ENCODE measurements around the gene OPA3. TPM values are rescaled to one million over a fixed set of nuclear protein-coding genes. Genes with fewer than 3 reads are reported as not detected.

Gene OPA3
- total and polyA plus RNA-seq, 2 donors from 2014 or later: 8.1 to 19.1 TPM

DNA sequence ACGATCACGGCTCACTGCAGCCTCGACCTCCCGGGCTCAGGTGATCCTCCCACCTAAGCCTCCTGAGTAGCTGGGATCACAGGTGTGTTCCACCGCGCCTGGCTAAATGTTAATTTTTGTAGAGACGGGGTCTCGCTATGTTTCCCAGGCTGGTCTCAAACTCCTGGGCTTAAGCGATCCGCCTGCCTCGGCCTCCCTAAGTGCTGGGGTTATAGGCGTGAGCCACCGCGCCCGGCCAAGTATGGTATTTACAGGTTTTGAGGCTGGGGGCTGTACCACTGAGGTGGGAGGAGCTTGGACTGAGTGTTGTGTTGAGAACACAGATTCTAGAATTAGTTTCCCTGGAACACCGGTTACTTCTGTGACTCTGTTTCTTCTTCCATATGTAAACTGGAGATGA, 86.8 kb downstream of the OPA3 start:
- peaks cover 20% of the 10 kb centered on the region for H3K27me3 ChIP-seq (ENCODE audit: control insufficient read depth, insufficient read depth, low read length)
- H3K4me3 ChIP-seq (ENCODE audit: low read length in 3 of 3): no peak overlapping the region
- H3K9ac ChIP-seq (ENCODE audit: low read length in 3 of 3): no peak overlapping the region
- H3K27ac ChIP-seq (ENCODE audit: low read depth in 2 of 2, low read length in 2 of 2): no peak overlapping the region
- no peak for FAIRE-seq
- peaks cover 0 to 19% (median 0%) of the 10 kb centered on the region in 3 donors for H3K4me1 ChIP-seq (ENCODE audit: control insufficient read depth in 2 of 3, insufficient read depth in 2 of 3, low read depth in 1 of 3, low read length in 3 of 3)
- peak in 2 of 5 donors; percentile 12 to 61 for DNase-seq
- TF ChIP-seq, protein P1, sequence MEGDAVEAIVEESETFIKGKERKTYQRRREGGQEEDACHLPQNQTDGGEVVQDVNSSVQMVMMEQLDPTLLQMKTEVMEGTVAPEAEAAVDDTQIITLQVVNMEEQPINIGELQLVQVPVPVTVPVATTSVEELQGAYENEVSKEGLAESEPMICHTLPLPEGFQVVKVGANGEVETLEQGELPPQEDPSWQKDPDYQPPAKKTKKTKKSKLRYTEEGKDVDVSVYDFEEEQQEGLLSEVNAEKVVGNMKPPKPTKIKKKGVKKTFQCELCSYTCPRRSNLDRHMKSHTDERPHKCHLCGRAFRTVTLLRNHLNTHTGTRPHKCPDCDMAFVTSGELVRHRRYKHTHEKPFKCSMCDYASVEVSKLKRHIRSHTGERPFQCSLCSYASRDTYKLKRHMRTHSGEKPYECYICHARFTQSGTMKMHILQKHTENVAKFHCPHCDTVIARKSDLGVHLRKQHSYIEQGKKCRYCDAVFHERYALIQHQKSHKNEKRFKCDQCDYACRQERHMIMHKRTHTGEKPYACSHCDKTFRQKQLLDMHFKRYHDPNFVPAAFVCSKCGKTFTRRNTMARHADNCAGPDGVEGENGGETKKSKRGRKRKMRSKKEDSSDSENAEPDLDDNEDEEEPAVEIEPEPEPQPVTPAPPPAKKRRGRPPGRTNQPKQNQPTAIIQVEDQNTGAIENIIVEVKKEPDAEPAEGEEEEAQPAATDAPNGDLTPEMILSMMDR (IDR thresholded peaks at IDR 0.05; ENCODE audit: borderline replicate concordance, extremely low read depth, insufficient read depth): no peak
- intact Hi-C loops (cut with DNase I): no loop called here
- no peaks in the 10 kb centered on the region for H3K36me3 ChIP-seq (ENCODE audit: control insufficient read depth in 2 of 3, insufficient read depth in 3 of 3, low read length in 3 of 3)
- no peaks in the 10 kb centered on the region for H3K9me3 ChIP-seq (ENCODE audit: control insufficient read depth in 2 of 3, insufficient read depth in 1 of 3, low read length in 3 of 3)

DNA sequence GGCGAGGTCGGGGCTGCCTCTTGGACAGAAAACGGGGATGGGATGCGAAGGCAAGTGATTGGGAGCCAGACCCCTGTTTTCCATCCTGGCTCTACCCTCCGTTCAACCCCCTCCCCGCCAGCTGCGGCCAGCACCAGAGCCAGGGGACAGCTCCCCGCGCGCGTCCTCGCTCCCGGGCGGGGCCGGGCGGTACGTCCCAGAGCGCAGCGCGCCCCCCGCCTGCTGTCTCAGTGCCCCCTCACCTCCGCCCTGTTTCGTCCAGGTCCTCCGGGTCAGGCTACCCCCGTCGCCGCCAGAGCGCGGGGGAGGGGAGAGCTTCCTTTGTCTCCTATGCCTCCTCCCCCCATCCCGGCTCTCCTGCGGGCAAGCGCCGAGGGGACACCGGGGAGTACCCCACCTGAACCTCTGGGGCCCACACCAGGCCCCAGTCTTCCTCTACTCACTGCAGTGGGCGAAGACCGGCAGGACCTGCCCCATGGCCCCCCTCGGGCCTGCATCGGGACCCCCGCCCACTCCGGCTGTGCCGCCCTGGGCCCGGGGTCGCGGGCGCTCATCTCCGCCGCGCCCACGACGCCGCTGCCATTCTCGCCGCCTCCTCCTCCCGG, 88.2 kb downstream of the OPA3 start:
- Histone ChIP-seq H3K36me3 (ENCODE audit: control insufficient read depth in 2 of 3, insufficient read depth in 3 of 3, low read length in 3 of 3) (no peaks in the 10 kb centered on the region), H3K9ac (ENCODE audit: low read length in 3 of 3) (peak overlapping the region in 1 of 3 donors; percentile 34), H3K4me3 (ENCODE audit: low read length in 3 of 3) (peak overlapping the region; percentile 36 to 56 (median 41)), H3K4me1 (ENCODE audit: control insufficient read depth in 2 of 3, insufficient read depth in 2 of 3, low read depth in 1 of 3, low read length in 3 of 3) (peaks cover 0 to 19% (median 0%) of the 10 kb centered on the region in 3 donors), H3K27ac (ENCODE audit: low read depth in 2 of 2, low read length in 2 of 2) (no peak overlapping the region), H3K9me3 (ENCODE audit: control insufficient read depth in 2 of 3, insufficient read depth in 1 of 3, low read length in 3 of 3) (no peaks in the 10 kb centered on the region), H3K27me3 (ENCODE audit: control insufficient read depth, insufficient read depth, low read length) (peaks cover 20% of the 10 kb centered on the region)
- FAIRE-seq: no peak
- TF ChIP-seq, protein P1 (IDR thresholded peaks at IDR 0.05; ENCODE audit: borderline replicate concordance, extremely low read depth, insufficient read depth): no peak
- intact Hi-C loops (cut with DNase I): no loop called here
- peak; percentile 69 to 90 (median 78) for DNase-seq

GRCh38 chr19:45495178-45495577, 89.4 kb downstream of the OPA3 start:
- DNase-seq (no peak), FAIRE-seq (no peak)
- Histone ChIP-seq H3K9ac (ENCODE audit: low read length in 3 of 3) (no peak overlapping the region), H3K9me3 (ENCODE audit: control insufficient read depth in 2 of 3, insufficient read depth in 1 of 3, low read length in 3 of 3) (no peaks in the 10 kb centered on the region), H3K36me3 (ENCODE audit: control insufficient read depth in 2 of 3, insufficient read depth in 3 of 3, low read length in 3 of 3) (no peaks in the 10 kb centered on the region), H3K4me1 (ENCODE audit: control insufficient read depth in 2 of 3, insufficient read depth in 2 of 3, low read depth in 1 of 3, low read length in 3 of 3) (peaks cover 0 to 19% (median 0%) of the 10 kb centered on the region in 3 donors), H3K27me3 (ENCODE audit: control insufficient read depth, insufficient read depth, low read length) (peaks cover 16% of the 10 kb centered on the region), H3K4me3 (ENCODE audit: low read length in 3 of 3) (no peak overlapping the region), H3K27ac (ENCODE audit: low read depth in 2 of 2, low read length in 2 of 2) (no peak overlapping the region)
- intact Hi-C loops (cut with DNase I): no loop called here
- TF ChIP-seq, protein P1 (IDR thresholded peaks at IDR 0.05; ENCODE audit: borderline replicate concordance, extremely low read depth, insufficient read depth): no peak
